Activated naive CD8-positive, alpha-beta T cell treated with anti-CD3 and anti-CD28 coated beads for 36 hours (primary cell): ENCODE results near the gene ADAMTS19. TPM values are rescaled to one million over a fixed set of nuclear protein-coding genes. Genes with fewer than 3 reads are reported as not detected.
"Not testable (repeated sequence)": the region's sequence is repeated elsewhere in the genome, so short reads cannot be mapped to it uniquely, and the experiment has no call there.

Experiments
- DNase-seq: peaks from one replicate; pipeline ENCODE4 v3.0.0; 2021
- H3K27ac Mint-ChIP-seq: one replicate; pipeline ENCODE4 v1.8.0; 2022; ENCODE audit warnings: mild to moderate bottlenecking, moderate library complexity, mixed read lengths
- H3K27me3 Mint-ChIP-seq: one replicate; pipeline ENCODE4 v1.8.0; 2022; ENCODE audit warnings: mild to moderate bottlenecking, mixed read lengths
- H3K36me3 Mint-ChIP-seq: one replicate; pipeline ENCODE4 v1.8.0; 2021; ENCODE audit warnings: mild to moderate bottlenecking, mixed read lengths
- H3K4me1 Mint-ChIP-seq: one replicate; pipeline ENCODE4 v1.8.0; 2021; ENCODE audit warnings: mixed read lengths
- H3K4me3 Mint-ChIP-seq: one replicate; pipeline ENCODE4 v1.8.0; 2022; ENCODE audit warnings: mild to moderate bottlenecking, moderate library complexity, mixed read lengths
- H3K9me3 Mint-ChIP-seq: one replicate; pipeline ENCODE4 v1.8.0; 2022; ENCODE audit warnings: mixed read lengths
- total RNA-seq, 2 experiments: library from RNA; stranded (reverse); gene quantifications; one replicate each; pipeline ENCODE4 v1.2.3, GENCODE V29; 2021

ADAMTS19 gene, protein sequence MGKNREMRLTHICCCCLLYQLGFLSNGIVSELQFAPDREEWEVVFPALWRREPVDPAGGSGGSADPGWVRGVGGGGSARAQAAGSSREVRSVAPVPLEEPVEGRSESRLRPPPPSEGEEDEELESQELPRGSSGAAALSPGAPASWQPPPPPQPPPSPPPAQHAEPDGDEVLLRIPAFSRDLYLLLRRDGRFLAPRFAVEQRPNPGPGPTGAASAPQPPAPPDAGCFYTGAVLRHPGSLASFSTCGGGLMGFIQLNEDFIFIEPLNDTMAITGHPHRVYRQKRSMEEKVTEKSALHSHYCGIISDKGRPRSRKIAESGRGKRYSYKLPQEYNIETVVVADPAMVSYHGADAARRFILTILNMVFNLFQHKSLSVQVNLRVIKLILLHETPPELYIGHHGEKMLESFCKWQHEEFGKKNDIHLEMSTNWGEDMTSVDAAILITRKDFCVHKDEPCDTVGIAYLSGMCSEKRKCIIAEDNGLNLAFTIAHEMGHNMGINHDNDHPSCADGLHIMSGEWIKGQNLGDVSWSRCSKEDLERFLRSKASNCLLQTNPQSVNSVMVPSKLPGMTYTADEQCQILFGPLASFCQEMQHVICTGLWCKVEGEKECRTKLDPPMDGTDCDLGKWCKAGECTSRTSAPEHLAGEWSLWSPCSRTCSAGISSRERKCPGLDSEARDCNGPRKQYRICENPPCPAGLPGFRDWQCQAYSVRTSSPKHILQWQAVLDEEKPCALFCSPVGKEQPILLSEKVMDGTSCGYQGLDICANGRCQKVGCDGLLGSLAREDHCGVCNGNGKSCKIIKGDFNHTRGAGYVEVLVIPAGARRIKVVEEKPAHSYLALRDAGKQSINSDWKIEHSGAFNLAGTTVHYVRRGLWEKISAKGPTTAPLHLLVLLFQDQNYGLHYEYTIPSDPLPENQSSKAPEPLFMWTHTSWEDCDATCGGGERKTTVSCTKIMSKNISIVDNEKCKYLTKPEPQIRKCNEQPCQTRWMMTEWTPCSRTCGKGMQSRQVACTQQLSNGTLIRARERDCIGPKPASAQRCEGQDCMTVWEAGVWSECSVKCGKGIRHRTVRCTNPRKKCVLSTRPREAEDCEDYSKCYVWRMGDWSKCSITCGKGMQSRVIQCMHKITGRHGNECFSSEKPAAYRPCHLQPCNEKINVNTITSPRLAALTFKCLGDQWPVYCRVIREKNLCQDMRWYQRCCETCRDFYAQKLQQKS
- not detected for total RNA-seq

DNA sequence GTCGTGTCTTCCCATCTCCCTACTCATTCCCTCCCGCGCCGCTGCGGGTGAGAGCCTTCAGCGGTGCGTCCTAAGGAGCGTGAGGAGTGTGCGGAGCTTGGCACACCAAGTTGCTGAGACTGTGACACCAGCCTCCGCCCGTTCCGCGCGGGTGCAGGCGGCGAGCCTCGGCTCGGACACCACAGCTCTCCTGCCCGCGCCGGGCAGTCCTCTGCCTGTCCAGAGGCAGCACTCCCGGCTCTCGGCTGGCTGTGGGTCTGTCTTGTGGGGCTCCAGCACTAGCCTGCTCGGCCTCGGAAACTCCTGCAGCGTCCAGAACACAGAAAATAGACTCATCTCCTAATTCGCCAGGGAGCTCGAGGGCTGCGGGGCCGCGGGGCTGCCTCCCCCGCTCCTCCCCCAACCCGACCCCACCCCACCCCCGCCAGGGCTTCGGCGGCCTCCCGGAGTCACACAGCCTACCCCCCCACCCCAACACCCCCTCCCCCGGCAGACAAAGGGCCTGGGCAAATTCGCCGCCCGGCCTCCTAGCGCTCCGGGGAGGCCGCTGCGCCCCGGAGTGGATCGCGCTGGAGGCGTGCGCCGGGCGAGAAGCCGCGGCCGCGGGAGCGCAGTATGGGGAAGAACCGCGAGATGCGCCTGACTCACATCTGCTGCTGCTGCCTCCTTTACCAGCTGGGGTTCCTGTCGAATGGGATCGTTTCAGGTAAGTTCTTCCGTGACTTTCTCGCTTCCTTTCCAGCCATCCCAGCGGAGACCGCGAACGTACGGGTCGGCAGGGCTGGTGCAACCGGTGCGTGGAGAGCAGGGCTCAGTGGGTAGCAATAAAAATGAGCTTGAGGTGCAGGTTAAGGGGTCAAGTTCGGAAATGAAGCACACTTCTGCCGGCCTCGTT is at the start of gene ADAMTS19:
TSS of gene ADAMTS19 (plus strand) at position 522 of the 895 bp plus-strand sequence. CDS start at position 616, 94 bp downstream.
- DNase-seq, result peak; percentile 25

DNA sequence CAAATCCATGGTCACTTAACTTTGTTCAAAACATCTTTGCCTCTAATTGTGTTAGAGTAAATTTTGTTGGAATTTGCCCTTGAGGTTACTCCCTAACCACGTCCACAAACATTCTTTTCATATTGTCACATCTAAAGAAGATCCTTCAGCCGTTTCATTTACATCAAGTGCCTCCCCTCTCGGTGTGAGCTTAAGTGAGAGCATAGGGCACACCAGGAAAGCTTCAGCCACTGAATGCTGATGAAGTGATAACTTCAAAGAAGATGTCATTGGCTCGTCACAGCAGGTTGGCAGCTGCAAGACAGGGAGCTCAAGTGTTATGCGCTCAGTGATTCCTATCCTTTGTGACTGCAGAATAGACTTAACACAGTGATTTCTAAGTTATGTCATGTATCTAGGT is 49.6 kb upstream of the ADAMTS19 start:
- no peaks in the 10 kb centered on the region for H3K4me1 Mint-ChIP-seq
- no peaks in the 10 kb centered on the region for H3K27me3 Mint-ChIP-seq
- DNase-seq, result no peak
- no peaks in the 10 kb centered on the region for H3K36me3 Mint-ChIP-seq
- peaks cover 8% of the 10 kb centered on the region for H3K9me3 Mint-ChIP-seq
- H3K4me3 Mint-ChIP-seq, result no peak overlapping the region
- H3K27ac Mint-ChIP-seq, result no peak overlapping the region

More for the DNA sequence above, at the start of gene ADAMTS19:
- no peaks in the 10 kb centered on the region for H3K36me3 Mint-ChIP-seq
- H3K27me3 Mint-ChIP-seq, result peaks cover 55% of the 10 kb centered on the region
- no peak within 1 kb of the TSS for H3K27ac Mint-ChIP-seq
- H3K9me3 Mint-ChIP-seq, result peaks cover 1% of the 10 kb centered on the region
- peak within 1 kb of the TSS; percentile 42 for H3K4me3 Mint-ChIP-seq
- H3K4me1 Mint-ChIP-seq, result peaks cover 7% of the 10 kb centered on the region

DNA sequence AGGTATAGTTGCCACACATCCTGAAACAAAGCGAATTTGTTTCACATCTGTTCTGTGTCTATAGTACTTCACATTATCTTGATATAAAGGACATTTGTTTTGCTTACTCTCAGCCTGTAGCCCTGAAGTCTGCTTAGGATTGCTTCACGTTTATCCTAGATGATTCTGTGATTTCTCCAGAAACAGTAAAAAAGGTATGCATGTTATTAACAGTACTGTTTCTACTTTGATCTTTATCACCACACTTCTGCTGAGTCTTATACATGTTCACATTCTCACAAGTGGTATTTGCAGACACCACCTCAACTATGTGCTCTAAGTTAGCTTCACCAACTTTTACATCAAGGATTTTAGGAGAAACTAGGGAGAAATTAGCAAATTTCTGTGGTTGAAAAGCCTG is 47.4 kb upstream of the ADAMTS19 start:
- no peak overlapping the region for H3K27ac Mint-ChIP-seq
- H3K4me3 Mint-ChIP-seq, result no peak overlapping the region
- H3K9me3 Mint-ChIP-seq, result peaks cover 12% of the 10 kb centered on the region
- no peak for DNase-seq
- H3K36me3 Mint-ChIP-seq, result no peaks in the 10 kb centered on the region
- H3K4me1 Mint-ChIP-seq, result no peaks in the 10 kb centered on the region
- no peaks in the 10 kb centered on the region for H3K27me3 Mint-ChIP-seq

GRCh38 chr5:129413570-129413969 is 46.5 kb upstream of the ADAMTS19 start:
- Mint-ChIP-seq H3K9me3 (peaks cover 12% of the 10 kb centered on the region), H3K27ac (no peak overlapping the region), H3K36me3 (no peaks in the 10 kb centered on the region), H3K27me3 (no peaks in the 10 kb centered on the region), H3K4me1 (no peaks in the 10 kb centered on the region), H3K4me3 (no peak overlapping the region)
- no peak for DNase-seq

- no peaks in the 10 kb centered on the region for H3K36me3 Mint-ChIP-seq
- peaks cover 9% of the 10 kb centered on the region for H3K9me3 Mint-ChIP-seq
- H3K27me3 Mint-ChIP-seq, result no peaks in the 10 kb centered on the region
Observed at GRCh38 chr5:129419292-129419691, 40.8 kb upstream of the ADAMTS19 start.

DNA sequence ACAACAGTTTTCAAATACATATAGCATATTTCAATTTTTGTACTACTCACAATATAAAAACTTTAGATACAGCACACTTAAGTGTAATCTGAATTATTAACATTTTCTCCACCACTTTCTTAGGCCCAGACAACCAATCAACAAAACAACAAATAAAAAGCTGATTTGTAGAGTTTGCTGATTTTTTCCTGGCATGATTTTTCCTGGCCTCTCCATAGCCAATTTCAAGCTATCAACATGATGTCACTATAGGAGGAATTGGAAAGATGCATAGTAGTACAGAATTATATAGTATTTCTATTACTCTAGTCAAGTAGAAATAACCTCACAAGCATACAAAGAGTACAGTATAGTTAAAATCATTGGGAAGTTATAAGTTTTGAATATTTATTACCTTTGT is 35.1 kb upstream of the ADAMTS19 start:
- no peaks in the 10 kb centered on the region for H3K27me3 Mint-ChIP-seq

More at GRCh38 chr5:129419292-129419691, 40.8 kb upstream of the ADAMTS19 start:
- no peak overlapping the region for H3K27ac Mint-ChIP-seq
- no peak overlapping the region for H3K4me3 Mint-ChIP-seq
- no peaks in the 10 kb centered on the region for H3K4me1 Mint-ChIP-seq
- DNase-seq, result no peak

DNA sequence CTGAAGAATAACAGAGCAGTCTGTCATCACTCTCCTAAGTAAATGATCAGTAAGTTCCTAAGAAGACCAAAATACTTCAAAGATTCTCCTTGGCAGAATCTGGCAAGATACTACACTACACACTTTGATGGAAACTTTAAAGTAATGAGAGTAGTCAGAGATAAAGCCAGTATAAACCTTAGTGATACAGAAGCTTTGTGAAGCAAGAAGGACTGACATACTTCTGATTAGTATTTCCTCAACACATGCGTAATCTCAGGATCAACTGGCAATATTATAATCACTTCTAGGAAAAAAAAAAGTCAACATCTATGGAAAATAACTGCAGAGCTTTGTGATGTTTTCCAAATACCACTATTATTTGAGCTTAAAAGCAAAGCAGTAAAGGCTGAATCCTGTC is 34.0 kb upstream of the ADAMTS19 start:
- no peak overlapping the region for H3K27ac Mint-ChIP-seq
- H3K4me1 Mint-ChIP-seq, result no peaks in the 10 kb centered on the region
- H3K4me3 Mint-ChIP-seq, result no peak overlapping the region
- DNase-seq, result no peak
- no peaks in the 10 kb centered on the region for H3K9me3 Mint-ChIP-seq
- H3K27me3 Mint-ChIP-seq, result no peaks in the 10 kb centered on the region
- H3K36me3 Mint-ChIP-seq, result no peaks in the 10 kb centered on the region

More for the DNA sequence above, 35.1 kb upstream of the ADAMTS19 start:
- DNase-seq, result no peak
- Mint-ChIP-seq H3K27ac (no peak overlapping the region), H3K4me1 (no peaks in the 10 kb centered on the region), H3K4me3 (no peak overlapping the region), H3K36me3 (no peaks in the 10 kb centered on the region), H3K9me3 (no peaks in the 10 kb centered on the region)

DNA sequence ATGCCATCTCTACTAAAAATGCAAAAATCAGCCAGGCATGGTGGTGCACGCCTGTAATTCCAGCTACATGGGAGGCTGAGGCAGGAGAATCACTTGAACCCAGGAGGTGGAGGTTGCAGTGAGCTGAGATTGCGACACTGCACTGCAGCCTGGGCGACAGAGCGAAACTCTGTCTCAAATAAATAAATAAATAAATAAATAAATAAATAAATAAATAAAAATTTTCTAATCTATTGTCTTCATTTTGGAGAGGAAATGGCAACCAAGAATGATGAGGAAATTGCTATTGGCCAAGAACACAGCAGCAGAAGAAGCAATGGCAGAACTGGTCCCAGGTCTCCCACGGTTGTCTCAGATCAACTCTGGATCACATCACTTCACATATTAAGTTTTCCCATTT is 31.5 kb upstream of the ADAMTS19 start:
- not testable (repeated sequence) for DNase-seq, H3K9me3 Mint-ChIP-seq, H3K4me1 Mint-ChIP-seq, H3K27me3 Mint-ChIP-seq, H3K4me3 Mint-ChIP-seq, H3K27ac Mint-ChIP-seq, H3K36me3 Mint-ChIP-seq

GRCh38 chr5:129431406-129431805 is 28.7 kb upstream of the ADAMTS19 start:
- no peaks in the 10 kb centered on the region for H3K27me3 Mint-ChIP-seq
- H3K4me1 Mint-ChIP-seq, result no peaks in the 10 kb centered on the region
- no peak overlapping the region for H3K27ac Mint-ChIP-seq
- no peaks in the 10 kb centered on the region for H3K36me3 Mint-ChIP-seq
- DNase-seq, result no peak
- H3K4me3 Mint-ChIP-seq, result no peak overlapping the region
- peaks cover 1% of the 10 kb centered on the region for H3K9me3 Mint-ChIP-seq

- no peaks in the 10 kb centered on the region for H3K4me1 Mint-ChIP-seq
- H3K4me3 Mint-ChIP-seq, result no peak overlapping the region
Observed at GRCh38 chr5:129438322-129438721, 21.8 kb upstream of the ADAMTS19 start.

DNA sequence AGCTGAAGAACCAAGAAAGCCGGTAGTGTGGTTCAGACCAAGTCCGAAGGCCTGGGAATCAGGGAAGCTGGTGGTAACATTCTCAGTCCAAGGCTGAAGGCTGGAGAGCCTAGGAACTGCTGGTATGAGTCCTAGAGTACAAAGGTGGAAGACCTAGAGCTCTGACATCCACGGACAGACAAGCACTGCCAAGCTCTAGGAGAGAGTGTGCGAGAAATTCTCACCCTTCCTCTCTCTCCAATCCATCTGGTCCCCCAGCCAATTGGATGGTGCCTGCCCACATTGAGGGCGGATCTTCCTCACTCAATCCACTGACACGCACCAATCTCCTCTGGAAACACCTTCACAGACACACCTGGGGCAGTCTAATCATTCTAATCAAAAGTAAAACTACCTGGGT is 19.7 kb upstream of the ADAMTS19 start:
- no peaks in the 10 kb centered on the region for H3K27me3 Mint-ChIP-seq
- H3K27ac Mint-ChIP-seq, result no peak overlapping the region
- no peaks in the 10 kb centered on the region for H3K9me3 Mint-ChIP-seq
- no peak overlapping the region for H3K4me3 Mint-ChIP-seq
- no peak for DNase-seq
- H3K36me3 Mint-ChIP-seq, result no peaks in the 10 kb centered on the region
- H3K4me1 Mint-ChIP-seq, result no peaks in the 10 kb centered on the region

More at GRCh38 chr5:129438322-129438721, 21.8 kb upstream of the ADAMTS19 start:
- DNase-seq, result no peak
- Mint-ChIP-seq H3K27me3 (no peaks in the 10 kb centered on the region), H3K27ac (no peak overlapping the region), H3K36me3 (no peaks in the 10 kb centered on the region), H3K9me3 (no peaks in the 10 kb centered on the region)

- no peaks in the 10 kb centered on the region for H3K36me3 Mint-ChIP-seq
- DNase-seq, result no peak
- no peak overlapping the region for H3K27ac Mint-ChIP-seq
- H3K9me3 Mint-ChIP-seq, result no peaks in the 10 kb centered on the region
- H3K4me1 Mint-ChIP-seq, result no peaks in the 10 kb centered on the region
- no peak overlapping the region for H3K4me3 Mint-ChIP-seq
- H3K27me3 Mint-ChIP-seq, result no peaks in the 10 kb centered on the region
Observed at GRCh38 chr5:129441096-129441495, 19.0 kb upstream of the ADAMTS19 start.

- Mint-ChIP-seq H3K36me3 (no peaks in the 10 kb centered on the region), H3K9me3 (no peaks in the 10 kb centered on the region), H3K27me3 (no peaks in the 10 kb centered on the region), H3K4me1 (no peaks in the 10 kb centered on the region), H3K4me3 (no peak overlapping the region), H3K27ac (no peak overlapping the region)
- no peak for DNase-seq
Observed at GRCh38 chr5:129445379-129445778, 14.7 kb upstream of the ADAMTS19 start.

DNA sequence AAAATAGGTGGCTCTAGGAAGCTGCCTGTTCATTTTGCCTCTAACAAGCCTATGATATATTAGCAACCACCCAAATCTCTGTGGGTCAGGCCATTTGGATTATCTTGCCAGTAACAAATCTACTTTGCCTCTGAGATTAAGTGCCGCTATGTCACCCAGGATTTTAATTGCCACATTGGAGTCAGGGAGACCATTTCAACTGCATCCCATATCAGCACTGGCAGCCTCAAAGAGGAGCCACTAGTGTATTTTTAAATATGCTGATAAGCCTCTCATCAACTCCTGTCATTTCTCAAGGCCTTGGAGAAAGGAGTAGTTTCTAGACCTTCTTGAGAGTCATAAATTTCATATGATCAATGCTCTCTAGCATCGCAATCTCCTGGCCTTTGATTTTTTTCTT is 12.1 kb upstream of the ADAMTS19 start:
- no peak for DNase-seq
- Mint-ChIP-seq H3K4me3 (no peak overlapping the region), H3K36me3 (no peaks in the 10 kb centered on the region), H3K27me3 (no peaks in the 10 kb centered on the region), H3K4me1 (no peaks in the 10 kb centered on the region), H3K9me3 (no peaks in the 10 kb centered on the region), H3K27ac (no peak overlapping the region)
